Body of pancreas (tissue), 4 donors: ENCODE data around the gene PRKAG2.
A peak's percentile ranks its signal among the peaks of the same experiment; 100 is the strongest.

ENCODE experiments used
- POLR2A ChIP-seq, 3 donors: fragments of 450-650 bp; IDR thresholded peaks; one replicate each; pipeline ENCODE4 v1.6.1; 2016; ENCODE audit warnings: antibody characterized with exemption in 3 of 3, mild to moderate bottlenecking in 2 of 3
- TF ChIP-seq, protein P1 (sequence below), 7 experiments: fragments of 450-650 bp in 4 of 7; fragments of 200-600 bp in 3 of 7; sonication (generic) in 3 of 7; IDR thresholded peaks; one replicate each; pipeline ENCODE4 v1.5.1; 2016 to 2019; ENCODE audit warnings: antibody characterized with exemption in 7 of 7

- TF ChIP-seq, protein P1, sequence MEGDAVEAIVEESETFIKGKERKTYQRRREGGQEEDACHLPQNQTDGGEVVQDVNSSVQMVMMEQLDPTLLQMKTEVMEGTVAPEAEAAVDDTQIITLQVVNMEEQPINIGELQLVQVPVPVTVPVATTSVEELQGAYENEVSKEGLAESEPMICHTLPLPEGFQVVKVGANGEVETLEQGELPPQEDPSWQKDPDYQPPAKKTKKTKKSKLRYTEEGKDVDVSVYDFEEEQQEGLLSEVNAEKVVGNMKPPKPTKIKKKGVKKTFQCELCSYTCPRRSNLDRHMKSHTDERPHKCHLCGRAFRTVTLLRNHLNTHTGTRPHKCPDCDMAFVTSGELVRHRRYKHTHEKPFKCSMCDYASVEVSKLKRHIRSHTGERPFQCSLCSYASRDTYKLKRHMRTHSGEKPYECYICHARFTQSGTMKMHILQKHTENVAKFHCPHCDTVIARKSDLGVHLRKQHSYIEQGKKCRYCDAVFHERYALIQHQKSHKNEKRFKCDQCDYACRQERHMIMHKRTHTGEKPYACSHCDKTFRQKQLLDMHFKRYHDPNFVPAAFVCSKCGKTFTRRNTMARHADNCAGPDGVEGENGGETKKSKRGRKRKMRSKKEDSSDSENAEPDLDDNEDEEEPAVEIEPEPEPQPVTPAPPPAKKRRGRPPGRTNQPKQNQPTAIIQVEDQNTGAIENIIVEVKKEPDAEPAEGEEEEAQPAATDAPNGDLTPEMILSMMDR (IDR thresholded peaks at IDR 0.05), result no peak
- TF ChIP-seq POLR2A (IDR thresholded peaks at IDR 0.05), result peak in 2 of 3 donors; percentile 18 to 28
These were observed 244.0 kb downstream of the PRKAG2 start for GRCh38 chr7:151632750-151633515.
